WTC11 (cell line): Measurements from ENCODE around the gene AFF2.
"Not testable (repeated sequence)": the region's sequence is repeated elsewhere in the genome, so short reads cannot be mapped to it uniquely, and the experiment has no call there.

Source experiments
- CREB1 ChIP-seq: sonication (generic); formaldehyde crosslinking; IDR thresholded peaks from 2 replicates; pipeline ENCODE4 v1.8.0; 2023; ENCODE audit warnings: mild to moderate bottlenecking, missing genetic modification reagents
- JUN ChIP-seq: sonication (generic); formaldehyde crosslinking; IDR thresholded peaks from 2 replicates; pipeline ENCODE4 v1.8.0; 2023; ENCODE audit warnings: mild to moderate bottlenecking, missing genetic modification reagents
- MXD4 ChIP-seq: fragments of 250-450 bp; sonication (Bioruptor Pico); IDR thresholded peaks from 2 replicates; pipeline ENCODE4 v1.8.0; 2021; ENCODE audit warnings: mild to moderate bottlenecking, moderate library complexity, borderline replicate concordance
- SMAD4 ChIP-seq: sonication (generic); formaldehyde crosslinking; IDR thresholded peaks from 2 replicates; pipeline ENCODE4 v1.8.0; 2022; ENCODE audit warnings: mild to moderate bottlenecking, missing genetic modification reagents
- SP1 ChIP-seq: sonication (generic); formaldehyde crosslinking; conservative IDR thresholded peaks from 2 replicates; pipeline ENCODE4 v1.8.1; 2022; ENCODE audit warnings: missing genetic modification reagents
- TF ChIP-seq, protein P1 (sequence below): sonication (generic); formaldehyde crosslinking; IDR thresholded peaks from 2 replicates; pipeline ENCODE4 v1.8.0; 2023; ENCODE audit warnings: mild to moderate bottlenecking, missing genetic modification reagents
- TF ChIP-seq, protein P2 (sequence below): fragments of 200-600 bp; IDR thresholded peaks from 2 replicates; pipeline ENCODE4 v1.8.0; 2022; ENCODE audit warnings: antibody characterized with exemption
- TF ChIP-seq, protein P3 (sequence below): sonication (generic); formaldehyde crosslinking; IDR thresholded peaks from 2 replicates; pipeline ENCODE4 v1.8.1; 2022; ENCODE audit warnings: low read depth, missing genetic modification reagents, borderline replicate concordance
- TF ChIP-seq, protein P4 (sequence below): sonication (generic); formaldehyde crosslinking; IDR thresholded peaks from 2 replicates; pipeline ENCODE4 v1.8.0; 2022; ENCODE audit warnings: mild to moderate bottlenecking, missing genetic modification reagents
- TF ChIP-seq, protein P5 (sequence below): sonication (generic); formaldehyde crosslinking; conservative IDR thresholded peaks from 2 replicates; pipeline ENCODE4 v1.8.1; 2023; ENCODE audit warnings: mild to moderate bottlenecking, low read depth, missing genetic modification reagents, moderate library complexity

DNA sequence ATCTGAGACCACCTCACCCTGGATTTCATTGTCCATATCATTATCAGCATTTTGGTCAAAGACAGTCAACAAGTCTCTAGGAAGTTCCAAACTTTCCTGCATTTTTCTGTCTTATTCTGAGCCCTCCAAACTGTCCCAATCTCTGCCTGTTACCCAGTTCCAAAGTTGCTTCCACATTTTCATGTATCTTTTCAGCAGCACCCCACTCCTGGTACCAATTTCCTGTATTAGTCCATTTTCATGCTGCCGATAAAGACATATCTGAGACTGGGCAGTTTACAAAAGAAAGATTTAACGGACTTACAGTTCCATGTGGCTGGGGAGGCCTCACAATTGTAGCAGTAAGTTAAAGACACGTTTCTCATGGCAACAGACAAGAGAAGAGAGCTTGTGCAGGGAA, 168.8 kb downstream of the AFF2 start:
- not testable (repeated sequence) for TF ChIP-seq CREB1; SP1 (CRISPR knock-in tag); JUN; MXD4 (CRISPR knock-in tag); SMAD4 (CRISPR knock-in tag)
- TF ChIP-seq, protein P1, sequence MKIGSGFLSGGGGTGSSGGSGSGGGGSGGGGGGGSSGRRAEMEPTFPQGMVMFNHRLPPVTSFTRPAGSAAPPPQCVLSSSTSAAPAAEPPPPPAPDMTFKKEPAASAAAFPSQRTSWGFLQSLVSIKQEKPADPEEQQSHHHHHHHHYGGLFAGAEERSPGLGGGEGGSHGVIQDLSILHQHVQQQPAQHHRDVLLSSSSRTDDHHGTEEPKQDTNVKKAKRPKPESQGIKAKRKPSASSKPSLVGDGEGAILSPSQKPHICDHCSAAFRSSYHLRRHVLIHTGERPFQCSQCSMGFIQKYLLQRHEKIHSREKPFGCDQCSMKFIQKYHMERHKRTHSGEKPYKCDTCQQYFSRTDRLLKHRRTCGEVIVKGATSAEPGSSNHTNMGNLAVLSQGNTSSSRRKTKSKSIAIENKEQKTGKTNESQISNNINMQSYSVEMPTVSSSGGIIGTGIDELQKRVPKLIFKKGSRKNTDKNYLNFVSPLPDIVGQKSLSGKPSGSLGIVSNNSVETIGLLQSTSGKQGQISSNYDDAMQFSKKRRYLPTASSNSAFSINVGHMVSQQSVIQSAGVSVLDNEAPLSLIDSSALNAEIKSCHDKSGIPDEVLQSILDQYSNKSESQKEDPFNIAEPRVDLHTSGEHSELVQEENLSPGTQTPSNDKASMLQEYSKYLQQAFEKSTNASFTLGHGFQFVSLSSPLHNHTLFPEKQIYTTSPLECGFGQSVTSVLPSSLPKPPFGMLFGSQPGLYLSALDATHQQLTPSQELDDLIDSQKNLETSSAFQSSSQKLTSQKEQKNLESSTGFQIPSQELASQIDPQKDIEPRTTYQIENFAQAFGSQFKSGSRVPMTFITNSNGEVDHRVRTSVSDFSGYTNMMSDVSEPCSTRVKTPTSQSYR (CRISPR knock-in tag), result not testable (repeated sequence)
- TF ChIP-seq, protein P2, sequence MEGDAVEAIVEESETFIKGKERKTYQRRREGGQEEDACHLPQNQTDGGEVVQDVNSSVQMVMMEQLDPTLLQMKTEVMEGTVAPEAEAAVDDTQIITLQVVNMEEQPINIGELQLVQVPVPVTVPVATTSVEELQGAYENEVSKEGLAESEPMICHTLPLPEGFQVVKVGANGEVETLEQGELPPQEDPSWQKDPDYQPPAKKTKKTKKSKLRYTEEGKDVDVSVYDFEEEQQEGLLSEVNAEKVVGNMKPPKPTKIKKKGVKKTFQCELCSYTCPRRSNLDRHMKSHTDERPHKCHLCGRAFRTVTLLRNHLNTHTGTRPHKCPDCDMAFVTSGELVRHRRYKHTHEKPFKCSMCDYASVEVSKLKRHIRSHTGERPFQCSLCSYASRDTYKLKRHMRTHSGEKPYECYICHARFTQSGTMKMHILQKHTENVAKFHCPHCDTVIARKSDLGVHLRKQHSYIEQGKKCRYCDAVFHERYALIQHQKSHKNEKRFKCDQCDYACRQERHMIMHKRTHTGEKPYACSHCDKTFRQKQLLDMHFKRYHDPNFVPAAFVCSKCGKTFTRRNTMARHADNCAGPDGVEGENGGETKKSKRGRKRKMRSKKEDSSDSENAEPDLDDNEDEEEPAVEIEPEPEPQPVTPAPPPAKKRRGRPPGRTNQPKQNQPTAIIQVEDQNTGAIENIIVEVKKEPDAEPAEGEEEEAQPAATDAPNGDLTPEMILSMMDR, result not testable (repeated sequence)
- TF ChIP-seq, protein P3, sequence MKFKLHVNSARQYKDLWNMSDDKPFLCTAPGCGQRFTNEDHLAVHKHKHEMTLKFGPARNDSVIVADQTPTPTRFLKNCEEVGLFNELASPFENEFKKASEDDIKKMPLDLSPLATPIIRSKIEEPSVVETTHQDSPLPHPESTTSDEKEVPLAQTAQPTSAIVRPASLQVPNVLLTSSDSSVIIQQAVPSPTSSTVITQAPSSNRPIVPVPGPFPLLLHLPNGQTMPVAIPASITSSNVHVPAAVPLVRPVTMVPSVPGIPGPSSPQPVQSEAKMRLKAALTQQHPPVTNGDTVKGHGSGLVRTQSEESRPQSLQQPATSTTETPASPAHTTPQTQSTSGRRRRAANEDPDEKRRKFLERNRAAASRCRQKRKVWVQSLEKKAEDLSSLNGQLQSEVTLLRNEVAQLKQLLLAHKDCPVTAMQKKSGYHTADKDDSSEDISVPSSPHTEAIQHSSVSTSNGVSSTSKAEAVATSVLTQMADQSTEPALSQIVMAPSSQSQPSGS (CRISPR knock-in tag), result not testable (repeated sequence)
- TF ChIP-seq, protein P4, sequence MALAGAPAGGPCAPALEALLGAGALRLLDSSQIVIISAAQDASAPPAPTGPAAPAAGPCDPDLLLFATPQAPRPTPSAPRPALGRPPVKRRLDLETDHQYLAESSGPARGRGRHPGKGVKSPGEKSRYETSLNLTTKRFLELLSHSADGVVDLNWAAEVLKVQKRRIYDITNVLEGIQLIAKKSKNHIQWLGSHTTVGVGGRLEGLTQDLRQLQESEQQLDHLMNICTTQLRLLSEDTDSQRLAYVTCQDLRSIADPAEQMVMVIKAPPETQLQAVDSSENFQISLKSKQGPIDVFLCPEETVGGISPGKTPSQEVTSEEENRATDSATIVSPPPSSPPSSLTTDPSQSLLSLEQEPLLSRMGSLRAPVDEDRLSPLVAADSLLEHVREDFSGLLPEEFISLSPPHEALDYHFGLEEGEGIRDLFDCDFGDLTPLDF (CRISPR knock-in tag), result not testable (repeated sequence)
- TF ChIP-seq, protein P5, sequence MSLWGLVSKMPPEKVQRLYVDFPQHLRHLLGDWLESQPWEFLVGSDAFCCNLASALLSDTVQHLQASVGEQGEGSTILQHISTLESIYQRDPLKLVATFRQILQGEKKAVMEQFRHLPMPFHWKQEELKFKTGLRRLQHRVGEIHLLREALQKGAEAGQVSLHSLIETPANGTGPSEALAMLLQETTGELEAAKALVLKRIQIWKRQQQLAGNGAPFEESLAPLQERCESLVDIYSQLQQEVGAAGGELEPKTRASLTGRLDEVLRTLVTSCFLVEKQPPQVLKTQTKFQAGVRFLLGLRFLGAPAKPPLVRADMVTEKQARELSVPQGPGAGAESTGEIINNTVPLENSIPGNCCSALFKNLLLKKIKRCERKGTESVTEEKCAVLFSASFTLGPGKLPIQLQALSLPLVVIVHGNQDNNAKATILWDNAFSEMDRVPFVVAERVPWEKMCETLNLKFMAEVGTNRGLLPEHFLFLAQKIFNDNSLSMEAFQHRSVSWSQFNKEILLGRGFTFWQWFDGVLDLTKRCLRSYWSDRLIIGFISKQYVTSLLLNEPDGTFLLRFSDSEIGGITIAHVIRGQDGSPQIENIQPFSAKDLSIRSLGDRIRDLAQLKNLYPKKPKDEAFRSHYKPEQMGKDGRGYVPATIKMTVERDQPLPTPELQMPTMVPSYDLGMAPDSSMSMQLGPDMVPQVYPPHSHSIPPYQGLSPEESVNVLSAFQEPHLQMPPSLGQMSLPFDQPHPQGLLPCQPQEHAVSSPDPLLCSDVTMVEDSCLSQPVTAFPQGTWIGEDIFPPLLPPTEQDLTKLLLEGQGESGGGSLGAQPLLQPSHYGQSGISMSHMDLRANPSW (CRISPR knock-in tag), result not testable (repeated sequence)
